Left lung (tissue), 10 donors: Measurements from ENCODE around the gene KIF6. TPM values are rescaled to one million over a fixed set of nuclear protein-coding genes. Genes with fewer than 3 reads are reported as not detected.

Source experiments
- ATAC-seq: fragments of 200-7000 bp; cut with Tn5 transposase; one replicate; pipeline ENCODE4 v1.9.1; 2020; ENCODE audit warnings: moderate library complexity
- DNase-seq, 4 donors: peaks; one replicate each; pipeline ENCODE4 v3.0.0-alpha.2; 2013 to 2020
- H3K27ac ChIP-seq, 2 donors: fragments of 200-600 bp; sonication (generic) in 1 of 2; one replicate each; pipeline versions ENCODE4 v1.5.0 to v1.8.0; 2020 to 2021
- H3K27me3 ChIP-seq, 2 donors: fragments of 200-600 bp; sonication (generic) in 1 of 2; one replicate each; pipeline versions ENCODE4 v1.5.0 to v1.8.0; 2020 to 2021
- H3K36me3 ChIP-seq, 2 donors: fragments of 200-600 bp; sonication (generic) in 1 of 2; one replicate each; pipeline versions ENCODE4 v1.5.0 to v1.8.0; 2020 to 2021
- H3K4me1 ChIP-seq, 2 donors: fragments of 200-600 bp; one replicate each; pipeline ENCODE4 v1.8.0; 2021
- H3K4me3 ChIP-seq, 2 donors: fragments of 200-600 bp; sonication (generic) in 1 of 2; one replicate each; pipeline versions ENCODE4 v1.5.0 to v1.8.0; 2020 to 2021; ENCODE audit warnings: mild to moderate bottlenecking in 1 of 2
- H3K9me3 ChIP-seq, 2 donors: fragments of 200-600 bp; sonication (generic) in 1 of 2; one replicate each; pipeline versions ENCODE4 v1.5.0 to v1.8.0; 2020 to 2021
- CTCF ChIP-seq, 2 donors: fragments of 200-600 bp; sonication (generic) in 1 of 2; IDR thresholded peaks; one replicate each; pipeline versions ENCODE4 v1.5.0 to v1.8.0; 2021; ENCODE audit warnings: antibody characterized with exemption in 2 of 2
- intact Hi-C, 2 donors: fragments of 100-400 bp; cut with DNase I; formaldehyde crosslinking; loops; one replicate each; pipeline versions ENCODE4 v1.11.2 to v1.14.2; 2022
- polyA plus RNA-seq, 6 donors: library from polyadenylated mRNA; unstranded; fragments of 120-200 nt; gene quantifications; one replicate each; pipeline ENCODE4 v1.2.1, GENCODE V29; 2013; ENCODE audit not compliant: insufficient read length in 6 of 6
- total RNA-seq, 2 donors: library from RNA; stranded (reverse); fragmentation: NEBNext Ultra II Directional; extraction: Animal tissue kit (Norgen Biotek cat#: 25700); gene quantifications; one replicate each; pipeline ENCODE4 v1.2.1, GENCODE V29; 2021
- donor health status: DM: no; HTN: yes; CAD: no.
- donor health status: DM: no; HTN: no; CAD: no.

KIF6 gene
- total and polyA plus RNA-seq, 8 donors = 0.93 to 4.4 (median 2.8) TPM

- Histone ChIP-seq H3K27me3 (peaks cover 0 to 5% of the 10 kb centered on the region in 2 donors), H3K4me1 (no peaks in the 10 kb centered on the region), H3K36me3 (no peaks in the 10 kb centered on the region), H3K9me3 (no peaks in the 10 kb centered on the region), H3K4me3 (no peak within 1 kb of the TSS), H3K27ac (no peak within 1 kb of the TSS)
- intact Hi-C loops = no loop called here
- DNase-seq (no peak), ATAC-seq (no peak)
- TF ChIP-seq CTCF (IDR thresholded peaks at IDR 0.05) = no peak
Measured at GRCh38 chr6:39322306-39322850, 402.8 kb downstream of the KIF6 start, which contains the start of gene KCNK16. KCNK16 (minus strand) TSS chr6:39322702; CDS start chr6:39322540, 162 bp downstream.

- TF ChIP-seq CTCF (IDR thresholded peaks at IDR 0.05) = no peak
- DNase-seq (no peak), ATAC-seq (no peak)
- no peak overlapping the region for H3K27ac ChIP-seq
- peaks cover 0 to 5% of the 10 kb centered on the region in 2 donors for H3K27me3 ChIP-seq
- H3K36me3 ChIP-seq = no peaks in the 10 kb centered on the region
- no peaks in the 10 kb centered on the region for H3K4me1 ChIP-seq
- no peaks in the 10 kb centered on the region for H3K9me3 ChIP-seq
- intact Hi-C loops = no loop called here
- no peak overlapping the region for H3K4me3 ChIP-seq
Measured at GRCh38 chr6:39321761-39322160, 403.4 kb downstream of the KIF6 start.

- no peak for ATAC-seq
- no peak for DNase-seq
- no peak overlapping the region for H3K4me3 ChIP-seq
- TF ChIP-seq CTCF (IDR thresholded peaks at IDR 0.05) = no peak
- no peaks in the 10 kb centered on the region for H3K9me3 ChIP-seq
- no peaks in the 10 kb centered on the region for H3K4me1 ChIP-seq
- no peak overlapping the region for H3K27ac ChIP-seq
- H3K27me3 ChIP-seq = peaks cover 0 to 14% of the 10 kb centered on the region in 2 donors
- intact Hi-C loops = no loop called here
- no peaks in the 10 kb centered on the region for H3K36me3 ChIP-seq
Measured at GRCh38 chr6:39320363-39320984, 404.7 kb downstream of the KIF6 start.

GRCh38 chr6:39319621-39320362, 405.4 kb downstream of the KIF6 start:
- ATAC-seq (no peak), DNase-seq (no peak)
- Histone ChIP-seq H3K4me1 (no peaks in the 10 kb centered on the region), H3K9me3 (no peaks in the 10 kb centered on the region), H3K27me3 (peaks cover 0 to 20% of the 10 kb centered on the region in 2 donors), H3K27ac (no peak overlapping the region), H3K4me3 (no peak overlapping the region), H3K36me3 (no peaks in the 10 kb centered on the region)
- intact Hi-C loops = no loop called here
- no peak for TF ChIP-seq CTCF (IDR thresholded peaks at IDR 0.05)

GRCh38 chr6:39317256-39317655, 408.0 kb downstream of the KIF6 start:
- no peak for TF ChIP-seq CTCF (IDR thresholded peaks at IDR 0.05)
- Histone ChIP-seq H3K27me3 (peaks cover 21 to 42% of the 10 kb centered on the region in 2 donors), H3K36me3 (no peaks in the 10 kb centered on the region), H3K9me3 (no peaks in the 10 kb centered on the region), H3K4me1 (peaks cover 8 to 21% of the 10 kb centered on the region in 2 donors), H3K27ac (no peak overlapping the region), H3K4me3 (no peak overlapping the region)
- intact Hi-C loops = no loop called here
- DNase-seq (no peak), ATAC-seq (no peak)
